Body of pancreas (tissue), 4 donors: Measurements from ENCODE around the gene METTL17.

Experiments used
- POLR2A ChIP-seq, 3 donors: fragments of 450-650 bp; IDR thresholded peaks; one replicate each; pipeline ENCODE4 v1.6.1; 2016; ENCODE audit warnings: antibody characterized with exemption in 3 of 3, mild to moderate bottlenecking in 2 of 3
- TF ChIP-seq, protein P1 (sequence below), 7 experiments: fragments of 450-650 bp in 4 of 7; fragments of 200-600 bp in 3 of 7; sonication (generic) in 3 of 7; IDR thresholded peaks; one replicate each; pipeline ENCODE4 v1.5.1; 2016 to 2019; ENCODE audit warnings: antibody characterized with exemption in 7 of 7

DNA sequence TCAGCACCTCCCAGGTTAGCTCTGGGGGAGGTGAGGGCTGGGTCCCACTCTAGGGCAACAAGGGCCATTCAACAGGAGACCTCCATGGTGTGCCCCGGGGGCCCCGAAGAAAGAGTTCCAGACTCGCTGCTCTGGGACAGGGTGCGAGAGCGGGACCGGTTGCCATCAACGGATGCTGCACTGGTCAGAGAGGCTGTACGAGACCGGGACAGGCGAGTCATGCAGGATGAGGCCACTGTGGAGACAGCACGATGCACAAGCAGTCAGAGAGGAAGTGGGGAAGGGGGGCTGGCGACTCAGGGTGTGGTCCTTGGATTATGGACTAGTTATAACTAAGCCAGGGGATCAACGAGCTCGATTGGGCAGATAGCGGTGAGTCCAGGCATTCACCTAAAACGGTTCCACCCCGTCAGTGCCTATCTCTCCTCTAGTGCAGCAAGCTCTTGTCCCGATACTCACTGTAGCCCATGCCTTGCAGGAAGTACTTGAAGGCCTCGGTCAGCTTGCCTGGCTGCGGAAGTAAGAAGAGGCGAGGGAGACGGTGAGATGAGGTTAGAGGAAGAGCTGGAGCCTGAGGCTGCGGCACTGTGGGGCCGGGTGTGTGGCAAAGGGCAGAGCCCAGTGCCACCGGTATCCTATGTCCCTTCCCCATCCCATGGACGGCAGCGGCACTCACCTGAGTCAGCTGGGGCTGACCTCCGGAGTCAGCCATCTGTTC lies 27.9 kb downstream of the METTL17 start:
- TF ChIP-seq, protein P1, sequence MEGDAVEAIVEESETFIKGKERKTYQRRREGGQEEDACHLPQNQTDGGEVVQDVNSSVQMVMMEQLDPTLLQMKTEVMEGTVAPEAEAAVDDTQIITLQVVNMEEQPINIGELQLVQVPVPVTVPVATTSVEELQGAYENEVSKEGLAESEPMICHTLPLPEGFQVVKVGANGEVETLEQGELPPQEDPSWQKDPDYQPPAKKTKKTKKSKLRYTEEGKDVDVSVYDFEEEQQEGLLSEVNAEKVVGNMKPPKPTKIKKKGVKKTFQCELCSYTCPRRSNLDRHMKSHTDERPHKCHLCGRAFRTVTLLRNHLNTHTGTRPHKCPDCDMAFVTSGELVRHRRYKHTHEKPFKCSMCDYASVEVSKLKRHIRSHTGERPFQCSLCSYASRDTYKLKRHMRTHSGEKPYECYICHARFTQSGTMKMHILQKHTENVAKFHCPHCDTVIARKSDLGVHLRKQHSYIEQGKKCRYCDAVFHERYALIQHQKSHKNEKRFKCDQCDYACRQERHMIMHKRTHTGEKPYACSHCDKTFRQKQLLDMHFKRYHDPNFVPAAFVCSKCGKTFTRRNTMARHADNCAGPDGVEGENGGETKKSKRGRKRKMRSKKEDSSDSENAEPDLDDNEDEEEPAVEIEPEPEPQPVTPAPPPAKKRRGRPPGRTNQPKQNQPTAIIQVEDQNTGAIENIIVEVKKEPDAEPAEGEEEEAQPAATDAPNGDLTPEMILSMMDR (IDR thresholded peaks at IDR 0.05), result no peak
- TF ChIP-seq POLR2A (IDR thresholded peaks at IDR 0.05), result no peak
